Thoracic aorta (tissue), 2 donors: ENCODE measurements around the gene ZKSCAN8. TPM values are rescaled to one million over a fixed set of nuclear protein-coding genes. Genes with fewer than 3 reads are reported as not detected.

Source experiments
- ATAC-seq: fragments of 150-250 bp; one replicate; pipeline ENCODE4 v1.8.0; 2017; ENCODE audit warnings: low read depth; ENCODE audit not compliant: insufficient number of reproducible peaks, low FRiP score
- DNase-seq: peaks from one replicate; pipeline ENCODE4 v3.0.0-alpha.2; 2020; ENCODE audit warnings: low spot score
- H3K27ac ChIP-seq, 2 donors: fragments of 200-600 bp; sonication (generic); 1 replicate in 1 of 2; 2 replicates in 1 of 2; pipeline ENCODE4 v1.5.1; 2016; ENCODE audit warnings: mild to moderate bottlenecking in 2 of 2, moderate library complexity in 2 of 2
- H3K27me3 ChIP-seq: fragments of 200-600 bp; sonication (generic); replicated peaks from 2 replicates; pipeline ENCODE4 v1.6.0; 2016; ENCODE audit warnings: mild to moderate bottlenecking; ENCODE audit not compliant: insufficient read depth
- H3K36me3 ChIP-seq: fragments of 200-600 bp; sonication (generic); one replicate; pipeline ENCODE4 v1.5.1; 2016
- H3K4me1 ChIP-seq, 2 donors: fragments of 200-600 bp; sonication (generic); 1 replicate in 1 of 2; 2 replicates in 1 of 2; pipeline versions ENCODE4 v1.5.1 to v1.6.0; 2016; ENCODE audit warnings: low read depth in 2 of 2, mild to moderate bottlenecking in 1 of 2; ENCODE audit not compliant: control insufficient read depth in 1 of 2
- H3K4me3 ChIP-seq: fragments of 200-600 bp; sonication (generic); 2 replicates; pipeline ENCODE4 v1.5.1; 2016; ENCODE audit warnings: mild to moderate bottlenecking
- H3K9me3 ChIP-seq: fragments of 200-600 bp; sonication (generic); 2 replicates; pipeline ENCODE4 v1.5.1; 2016
- CTCF ChIP-seq: fragments of 200-600 bp; sonication (generic); IDR thresholded peaks from one replicate; pipeline ENCODE4 v1.5.1; 2019; ENCODE audit warnings: antibody characterized with exemption
- total RNA-seq, 2 donors: library from RNA; depleted of rRNA; stranded (reverse); fragments of >200 nt; gene quantifications; one replicate each; pipeline versions ENCODE4 v1.1.0 to v1.2.3, GENCODE V29; 2016

The ZKSCAN8 gene
- total RNA-seq, 2 donors from 2014 or later, result 19.2 to 36.2 TPM

GRCh38 chr6:28124350-28124970 is 17.2 kb upstream of the ZKSCAN8 start, which contains the start of gene ZSCAN16:
ZSCAN16 (plus strand) TSS chr6:28124609; CDS start chr6:28125444, 835 bp downstream.
- TF ChIP-seq CTCF, result no peak
- peaks cover 20% of the 10 kb centered on the region for H3K36me3 ChIP-seq
- peak; percentile 8 for DNase-seq

GRCh38 chr6:28124971-28125353 is 16.7 kb upstream of the ZKSCAN8 start:
- no peak for ATAC-seq
- no peaks in the 10 kb centered on the region for H3K9me3 ChIP-seq
- H3K27me3 ChIP-seq, result no peaks in the 10 kb centered on the region
- TF ChIP-seq CTCF, result no peak
- H3K4me1 ChIP-seq, result peaks cover 2 to 16% of the 10 kb centered on the region in 2 donors
- H3K36me3 ChIP-seq, result peaks cover 20% of the 10 kb centered on the region
- peak overlapping the region; percentile 71 for H3K4me3 ChIP-seq
- no peak for DNase-seq
- H3K27ac ChIP-seq, result peak overlapping the region in 1 of 2 donors; percentile 45

More at GRCh38 chr6:28124350-28124970, 17.2 kb upstream of the ZKSCAN8 start, which contains the start of gene ZSCAN16:
- H3K4me1 ChIP-seq, result peaks cover 2 to 16% of the 10 kb centered on the region in 2 donors
- no peak for ATAC-seq
- no peaks in the 10 kb centered on the region for H3K9me3 ChIP-seq
- peak within 1 kb of the TSS in 1 of 2 donors; percentile 45 for H3K27ac ChIP-seq
- H3K4me3 ChIP-seq, result peak within 1 kb of the TSS; percentile 71
- no peaks in the 10 kb centered on the region for H3K27me3 ChIP-seq

GRCh38 chr6:28125401-28125800 is 16.3 kb upstream of the ZKSCAN8 start:
- Histone ChIP-seq H3K9me3 (no peaks in the 10 kb centered on the region), H3K36me3 (peaks cover 17% of the 10 kb centered on the region), H3K27me3 (no peaks in the 10 kb centered on the region), H3K4me1 (peaks cover 2 to 16% of the 10 kb centered on the region in 2 donors), H3K27ac (no peak overlapping the region), H3K4me3 (no peak overlapping the region)
- ATAC-seq, result no peak
- DNase-seq, result no peak
- no peak for TF ChIP-seq CTCF

- H3K27ac ChIP-seq, result no peak overlapping the region
- no peaks in the 10 kb centered on the region for H3K27me3 ChIP-seq
- H3K4me1 ChIP-seq, result peaks cover 10 to 15% of the 10 kb centered on the region in 2 donors
- no peak for TF ChIP-seq CTCF
- no peaks in the 10 kb centered on the region for H3K9me3 ChIP-seq
- no peak overlapping the region for H3K4me3 ChIP-seq
- peaks cover 5% of the 10 kb centered on the region for H3K36me3 ChIP-seq
- ATAC-seq (no peak), DNase-seq (no peak)
Observed at GRCh38 chr6:28134015-28134414, 7.7 kb upstream of the ZKSCAN8 start.

GRCh38 chr6:28134716-28135115 is 7.0 kb upstream of the ZKSCAN8 start:
- no peak for ATAC-seq
- H3K36me3 ChIP-seq, result no peaks in the 10 kb centered on the region
- no peaks in the 10 kb centered on the region for H3K9me3 ChIP-seq
- peaks cover 10 to 15% of the 10 kb centered on the region in 2 donors for H3K4me1 ChIP-seq
- no peak for TF ChIP-seq CTCF
- DNase-seq, result no peak
- H3K27me3 ChIP-seq, result no peaks in the 10 kb centered on the region
- H3K27ac ChIP-seq, result no peak overlapping the region
- H3K4me3 ChIP-seq, result no peak overlapping the region
